GM18861 (cell line): ENCODE measurements around the gene CACNA1C.

Experiments
- ATAC-seq: cut with Tn5 transposase; IDR thresholded peaks from one replicate; pipeline ENCODE4 v1.9.1; 2021; ENCODE audit not compliant: unreplicated experiment

The CACNA1C gene

GRCh38 chr12:2273288-2273687 lies 220.5 kb downstream of the CACNA1C start:
- no peak for ATAC-seq

GRCh38 chr12:2273751-2274150 lies 221.0 kb downstream of the CACNA1C start:
- no peak for ATAC-seq

- ATAC-seq: no peak
Observed at GRCh38 chr12:2274733-2275132, 221.9 kb downstream of the CACNA1C start.

- ATAC-seq: no peak
Observed at GRCh38 chr12:2276288-2277033, 223.7 kb downstream of the CACNA1C start.

GRCh38 chr12:2277492-2278155 lies 224.8 kb downstream of the CACNA1C start:
- no peak for ATAC-seq

GRCh38 chr12:2281446-2281845 lies 228.7 kb downstream of the CACNA1C start:
- ATAC-seq: no peak

- ATAC-seq: no peak
Observed at GRCh38 chr12:2282318-2282717, 229.5 kb downstream of the CACNA1C start.

- ATAC-seq: no peak
Observed at GRCh38 chr12:2283480-2283879, 230.7 kb downstream of the CACNA1C start.

GRCh38 chr12:2283916-2284315 lies 231.1 kb downstream of the CACNA1C start:
- ATAC-seq: no peak

- no peak for ATAC-seq
Observed at GRCh38 chr12:2284321-2284813, 231.6 kb downstream of the CACNA1C start.

- no peak for ATAC-seq
Observed at GRCh38 chr12:2284857-2285256, 232.1 kb downstream of the CACNA1C start.

- no peak for ATAC-seq
Observed at GRCh38 chr12:2285462-2285861, 232.7 kb downstream of the CACNA1C start.

- no peak for ATAC-seq
Observed at GRCh38 chr12:2286047-2286446, 233.3 kb downstream of the CACNA1C start.

- no peak for ATAC-seq
Observed at GRCh38 chr12:2286461-2287131, 233.8 kb downstream of the CACNA1C start.

- no peak for ATAC-seq
Observed at GRCh38 chr12:2287151-2287550, 234.4 kb downstream of the CACNA1C start.

GRCh38 chr12:2287589-2287988 lies 234.8 kb downstream of the CACNA1C start:
- no peak for ATAC-seq

GRCh38 chr12:2288001-2288400 lies 235.2 kb downstream of the CACNA1C start:
- ATAC-seq: no peak

GRCh38 chr12:2288471-2288870 lies 235.7 kb downstream of the CACNA1C start:
- ATAC-seq: no peak

GRCh38 chr12:2288875-2289274 lies 236.1 kb downstream of the CACNA1C start:
- no peak for ATAC-seq

- no peak for ATAC-seq
Observed at GRCh38 chr12:2289525-2289924, 236.7 kb downstream of the CACNA1C start.

GRCh38 chr12:2290091-2290490 lies 237.3 kb downstream of the CACNA1C start:
- ATAC-seq: no peak

GRCh38 chr12:2290516-2291065 lies 237.8 kb downstream of the CACNA1C start:
- ATAC-seq: no peak
